NCI-H1417 treated with DMSO at 0.1 percent for 48 hours (cell line): ENCODE measurements around the gene STAM2.
"Not testable (repeated sequence)": the region's sequence is repeated elsewhere in the genome, so short reads cannot be mapped to it uniquely, and the experiment has no call there.

Source experiments
- DNase-seq: peaks from one replicate; lab custom pipeline; 2025; lab: John Stamatoyannopoulos, UW

Gene STAM2

GRCh38 chr2:152106464-152106863 is 69.1 kb downstream of the STAM2 start:
- no peak for DNase-seq

- no peak for DNase-seq
These were observed 72.3 kb downstream of the STAM2 start for GRCh38 chr2:152103271-152103670.

GRCh38 chr2:152100961-152101360 is 74.6 kb downstream of the STAM2 start:
- DNase-seq = no peak

DNA sequence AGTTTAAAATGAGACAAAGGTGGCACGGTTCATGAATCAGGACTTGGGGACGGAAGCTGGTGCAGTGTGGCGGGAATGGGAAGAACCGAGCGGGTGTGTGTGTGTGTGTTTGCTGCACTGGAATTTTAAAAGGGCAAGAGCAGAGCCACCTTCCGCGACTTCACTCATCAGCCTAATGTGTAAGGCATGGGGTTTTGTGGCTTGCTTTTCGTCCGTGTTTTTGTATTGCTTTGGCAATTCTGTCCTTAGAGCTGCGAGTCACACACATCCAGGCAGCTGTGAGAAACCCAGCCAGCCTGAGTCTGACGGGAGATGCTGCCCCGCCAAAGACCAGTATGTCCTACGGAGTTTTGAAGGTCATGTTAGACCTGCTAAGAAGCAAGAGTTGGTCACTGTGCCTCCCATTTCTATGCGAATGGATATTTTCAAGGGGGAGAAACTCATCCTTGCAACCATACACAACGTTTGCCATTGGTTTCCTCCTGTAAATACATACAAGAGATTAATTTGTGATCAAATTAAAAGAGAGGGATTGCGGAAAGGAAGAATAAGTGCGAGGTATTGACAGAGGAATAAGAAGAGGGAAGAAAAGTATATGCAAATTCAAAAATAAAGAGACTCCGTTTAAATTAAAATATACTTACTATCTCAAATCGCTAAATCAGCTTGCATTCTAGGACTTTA is 76.1 kb downstream of the STAM2 start:
- no peak for DNase-seq

DNA sequence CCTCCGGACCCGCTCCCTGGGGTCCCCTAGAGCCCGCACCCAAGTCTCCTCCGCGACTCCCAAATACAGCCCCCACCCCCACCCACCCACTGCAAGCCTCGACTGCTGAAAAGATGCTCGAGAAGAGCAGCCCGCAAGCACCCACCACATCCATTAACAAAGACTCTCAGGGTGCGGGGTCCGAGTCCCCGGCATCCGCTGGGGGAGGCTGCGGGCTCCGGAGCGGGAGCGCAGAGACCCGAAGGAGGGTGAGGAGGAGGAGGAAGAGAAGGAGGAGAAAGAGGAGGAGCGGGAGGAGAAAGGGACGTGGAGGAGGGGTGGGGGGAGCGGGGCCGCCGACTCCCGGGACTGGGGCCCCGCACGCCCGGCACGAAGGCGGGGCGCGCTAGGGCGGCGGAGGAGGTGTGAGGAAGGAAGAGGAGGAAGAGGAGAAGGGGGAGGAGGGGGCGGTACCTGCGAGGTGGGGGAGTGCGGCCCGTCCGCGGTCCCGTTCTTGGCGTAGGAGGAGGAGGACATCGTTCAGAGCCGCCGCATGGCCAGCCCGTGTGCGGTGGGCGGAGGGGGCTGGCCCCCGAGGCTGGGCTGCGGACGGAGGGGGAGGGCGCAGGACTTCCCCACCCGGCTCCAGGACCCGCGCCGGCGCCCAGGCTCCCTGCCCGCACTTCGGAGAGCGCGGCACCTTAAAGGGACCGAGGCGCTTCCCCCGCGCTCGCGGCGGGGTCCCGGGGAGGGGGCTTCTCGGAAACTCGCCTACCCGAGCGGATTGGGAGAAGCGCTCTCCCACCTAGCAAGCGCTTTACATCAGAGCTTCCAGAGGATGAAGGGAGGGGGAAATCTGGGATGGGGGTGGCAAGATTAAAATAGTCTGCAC is 76.8 kb downstream of the STAM2 start, which contains the start of gene CACNB4:
Gene CACNB4, minus strand, starts transcription at position 549 of the 871 bp plus-strand sequence.
- DNase-seq = no peak

DNA sequence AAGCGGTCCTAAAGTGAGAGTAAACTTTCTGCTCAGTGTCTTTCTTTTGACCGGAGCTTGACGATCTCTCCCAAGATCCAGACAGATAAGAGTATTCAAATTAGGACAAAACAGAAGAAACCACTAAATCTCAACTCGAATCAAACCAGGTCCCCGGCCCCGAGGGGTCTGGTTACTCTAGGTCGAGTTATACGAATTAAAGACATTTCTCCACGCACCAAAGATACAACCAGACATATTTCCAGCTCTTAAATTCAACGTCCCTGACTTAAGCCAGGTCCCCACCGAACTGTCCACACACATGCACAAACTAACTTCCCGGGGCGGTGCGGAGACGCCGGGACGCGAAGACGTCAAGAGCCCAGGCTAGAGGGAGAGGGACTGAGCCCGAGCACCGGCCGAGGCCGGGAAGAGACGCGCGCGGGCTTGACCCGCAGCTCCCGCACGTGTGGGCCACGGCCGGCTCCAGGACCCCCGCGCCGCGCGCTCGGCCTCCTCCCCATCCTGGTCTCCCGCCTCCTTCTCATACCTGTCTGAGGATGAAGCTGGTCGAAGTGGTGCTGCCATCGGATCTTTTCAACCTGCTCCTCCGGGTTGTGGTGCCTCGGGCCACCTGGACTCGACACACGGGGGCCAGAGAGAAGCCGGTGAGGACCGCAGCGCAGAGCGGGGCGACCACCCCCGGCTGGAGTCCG is 77.6 kb downstream of the STAM2 start:
- no peak for DNase-seq

- DNase-seq = no peak
These were observed 78.2 kb downstream of the STAM2 start for GRCh38 chr2:152097290-152097800.

- DNase-seq = no peak
These were observed 80.4 kb downstream of the STAM2 start for GRCh38 chr2:152095146-152095545.

DNA sequence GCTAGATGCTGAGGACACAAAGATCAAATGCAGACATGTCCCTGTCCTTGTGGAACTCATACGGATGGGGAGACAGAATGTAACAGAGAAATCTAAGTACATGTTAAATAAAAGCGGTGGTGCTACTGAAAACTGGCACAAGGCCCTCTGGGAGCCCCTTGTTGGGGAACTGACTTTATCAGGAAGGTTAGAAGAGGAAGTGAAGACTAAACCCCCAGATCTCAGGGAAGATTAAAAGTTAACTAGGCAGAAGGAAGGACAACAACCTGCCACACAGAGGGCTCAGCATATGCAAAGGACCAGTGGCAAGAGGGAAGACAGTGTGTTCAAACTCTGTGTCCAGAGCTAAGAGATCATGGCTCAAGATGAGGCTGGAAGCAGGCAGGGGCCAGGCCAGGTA is 81.5 kb downstream of the STAM2 start:
- DNase-seq = no peak

DNA sequence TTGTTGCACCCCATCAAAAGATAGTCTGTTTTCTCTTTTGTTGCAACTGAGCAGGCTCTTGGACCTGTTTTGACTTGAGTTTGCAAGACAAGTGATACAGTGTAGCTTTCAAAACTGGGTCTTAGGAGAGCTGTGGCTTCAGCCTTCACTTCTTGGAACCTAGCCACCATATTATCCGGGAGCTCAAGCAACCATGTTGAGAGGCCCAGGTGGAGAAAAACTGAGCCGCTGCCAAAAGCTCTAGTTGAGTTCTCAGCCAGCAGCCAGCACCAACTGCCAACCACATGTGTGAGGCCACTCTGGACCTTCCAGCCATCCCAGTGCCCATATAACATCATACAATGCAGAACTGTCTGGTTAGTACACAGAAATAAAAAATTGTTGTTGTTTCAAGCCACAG is 82.1 kb downstream of the STAM2 start:
- no peak for DNase-seq

GRCh38 chr2:152092095-152092494 is 83.5 kb downstream of the STAM2 start:
- no peak for DNase-seq

GRCh38 chr2:152090726-152091125 is 84.8 kb downstream of the STAM2 start:
- DNase-seq = not testable (repeated sequence)

DNA sequence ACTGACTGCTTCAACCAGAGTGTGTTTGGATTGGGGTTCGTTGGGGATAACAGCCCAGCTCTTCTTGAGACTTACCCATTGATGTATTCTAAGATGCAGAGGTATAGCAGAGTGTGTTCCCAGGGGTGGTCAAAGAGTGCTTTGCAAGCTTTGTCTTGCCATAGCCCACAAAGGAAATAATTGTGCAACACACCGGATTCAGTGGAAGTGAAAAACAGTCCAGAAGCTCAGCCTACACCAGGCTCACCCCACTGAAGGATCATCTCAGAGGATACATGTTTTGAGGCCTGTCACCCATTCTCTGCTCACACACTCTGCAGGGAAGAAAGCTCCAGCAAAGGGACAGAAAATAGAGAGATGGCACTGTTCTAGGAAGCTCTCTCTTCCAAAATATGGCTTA is 86.3 kb downstream of the STAM2 start:
- DNase-seq = no peak

GRCh38 chr2:152088006-152088405 is 87.6 kb downstream of the STAM2 start:
- DNase-seq = no peak

DNA sequence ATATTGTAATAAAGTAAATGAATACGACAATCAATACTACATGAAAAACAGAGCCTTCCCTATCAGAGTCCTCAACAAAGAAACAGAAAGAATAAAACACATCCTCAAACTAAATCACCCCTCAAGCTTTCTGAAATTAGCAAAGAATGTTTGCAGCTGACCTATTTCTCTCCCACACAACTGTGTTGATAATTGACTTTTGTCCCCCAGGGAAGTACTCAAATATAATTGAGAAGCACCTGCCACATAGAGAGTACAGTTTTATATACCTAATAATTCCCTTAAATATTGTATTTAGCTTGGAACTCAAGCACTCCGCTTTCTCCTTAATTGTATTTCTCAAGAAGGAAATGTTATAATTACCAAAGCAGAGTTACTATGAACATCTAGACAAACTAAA is 89.3 kb downstream of the STAM2 start:
- DNase-seq = peak; percentile 45

DNA sequence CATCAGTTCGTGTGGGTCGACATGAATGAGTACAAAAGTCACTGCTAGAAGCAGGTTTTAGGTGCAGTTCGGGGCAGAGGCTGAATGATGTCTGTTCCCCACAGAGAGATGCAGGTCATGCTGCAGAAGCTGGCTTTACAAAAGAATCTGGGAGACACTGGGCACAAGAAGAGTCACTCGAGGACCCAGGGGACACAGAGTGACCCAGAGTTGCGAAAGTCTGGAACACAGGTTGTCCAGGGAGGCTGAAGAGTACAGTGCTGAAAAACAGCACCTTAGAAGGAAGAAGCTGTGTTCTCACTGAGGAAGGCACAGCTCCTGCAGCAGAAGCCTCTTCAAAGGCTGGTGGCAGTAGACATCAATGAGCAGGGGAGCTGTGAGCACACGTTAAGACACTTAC is 91.5 kb downstream of the STAM2 start:
- DNase-seq = no peak

GRCh38 chr2:152083202-152083875 is 92.2 kb downstream of the STAM2 start:
- no peak for DNase-seq

- no peak for DNase-seq
These were observed 96.9 kb downstream of the STAM2 start for GRCh38 chr2:152078662-152079061.

- no peak for DNase-seq
These were observed 97.5 kb downstream of the STAM2 start for GRCh38 chr2:152078023-152078422.

- no peak for DNase-seq
These were observed 100.0 kb downstream of the STAM2 start for GRCh38 chr2:152075461-152076050.

DNA sequence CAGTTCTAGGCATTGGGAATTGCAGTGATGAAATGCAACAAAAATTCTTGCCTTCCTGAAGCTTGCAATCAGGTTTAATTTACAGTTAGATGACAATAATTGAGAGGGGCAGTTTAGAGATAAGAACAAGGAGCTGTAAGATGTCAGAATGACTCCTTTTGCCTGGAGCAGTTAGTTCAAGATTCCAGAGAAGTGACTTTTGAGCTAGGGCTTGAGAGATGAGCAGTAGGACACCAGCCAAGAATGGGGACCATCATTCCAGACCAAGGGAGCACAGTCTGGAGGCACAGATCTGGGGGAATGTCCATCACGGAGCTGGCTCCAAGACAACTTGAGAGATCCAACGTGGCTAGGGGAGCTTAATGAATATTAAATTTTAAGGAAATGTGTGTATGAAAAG is 103.6 kb downstream of the STAM2 start:
- no peak for DNase-seq

DNA sequence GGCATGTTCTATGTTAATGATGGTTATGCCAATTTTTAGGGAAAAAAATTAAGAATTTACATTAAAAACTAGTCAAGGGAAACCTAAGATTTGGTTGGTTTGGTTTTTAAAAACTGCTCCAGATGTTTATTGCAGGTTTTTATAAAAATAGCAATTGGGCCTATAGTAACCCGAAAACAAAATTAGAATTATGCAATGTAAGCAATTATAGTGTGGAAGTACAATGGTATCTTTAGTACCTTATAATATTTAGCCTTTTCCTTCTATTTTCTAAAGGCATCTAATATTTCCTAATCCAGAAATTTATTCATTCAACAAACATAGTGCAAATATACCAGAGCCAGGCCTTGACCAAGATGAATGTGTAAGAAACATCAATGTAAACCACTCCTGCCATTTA is 104.0 kb downstream of the STAM2 start:
- no peak for DNase-seq
